HepG2 (cell line): Measurements from ENCODE around the gene C19orf85. TPM values are rescaled to one million over a fixed set of nuclear protein-coding genes. Genes with fewer than 3 reads are reported as not detected.

Experiments
- ATAC-seq: fragments of 200-7000 bp; cut with Tn5 transposase; 3 replicates; pipeline ENCODE4 v1.9.1; 2020; ENCODE audit warnings: mild to moderate bottlenecking, moderate library complexity
- BruUV-seq: library from RNA; stranded (reverse); fragments of 400-500 nt; replicated peaks from 2 replicates; lab custom pipeline; 2021; lab: Mats Ljungman, UMichigan
- CTCF ChIA-PET: fragments of 300-600 bp; formaldehyde crosslinking; extraction: SDS; loops from one replicate; lab custom pipeline; 2021; ENCODE audit warnings: low total read pairs, inconsistent platforms, low intra/inter-chr PET ratio; lab: Yijun Ruan, JAX
- POLR2A ChIA-PET: fragments of 350-600 bp; sonication (Branson Sonifier 250); formaldehyde crosslinking; loops from one replicate; lab custom pipeline; 2020; ENCODE audit warnings: antibody characterized with exemption, inconsistent platforms; lab: Yijun Ruan, JAX
- DNase-seq: peaks from one replicate; pipeline ENCODE4 v3.0.0-alpha.2; 2015; ENCODE audit warnings: low spot score
- FAIRE-seq: peaks from 3 replicates; lab custom pipeline; 2011; peaks lifted over from hg19 to GRCh38; lab: Jason Lieb, UNC
- H2AFZ ChIP-seq: one replicate; pipeline ENCODE4 v1.6.1; 2011; ENCODE audit warnings: low read length, inconsistent platforms
- H3K27ac ChIP-seq: fragments of 300-600 bp; 3 replicates; pipeline ENCODE4 v1.8.0; 2011; ENCODE audit warnings: mixed run types, mild to moderate bottlenecking, mixed read lengths, low read length, inconsistent platforms; ENCODE audit not compliant: insufficient read depth; ENCODE audit errors: extremely low read length
- H3K27me3 ChIP-seq, 2 experiments: fragments of 200-600 bp in 1 of 2; 2 replicates in 1 of 2; 3 replicates in 1 of 2; pipeline versions ENCODE4 v1.6.0 to v1.8.0; 2011; ENCODE audit warnings: low read length in 2 of 2, mild to moderate bottlenecking in 2 of 2, moderate library complexity in 2 of 2, inconsistent platforms in 1 of 2; ENCODE audit not compliant: insufficient read depth in 2 of 2, control insufficient read depth in 1 of 2
- H3K36me3 ChIP-seq, 2 experiments: fragments of 200-600 bp in 1 of 2; replicated peaks in 1 of 2; 2 replicates in 1 of 2; 3 replicates in 1 of 2; pipeline versions ENCODE4 v1.5.1 to v1.8.0; 2011; ENCODE audit warnings: low read length in 2 of 2, inconsistent platforms in 1 of 2; ENCODE audit not compliant: insufficient read depth in 2 of 2, control insufficient read depth in 1 of 2
- H3K4me1 ChIP-seq: 2 replicates; pipeline ENCODE4 v1.5.1; 2012; ENCODE audit warnings: low read length, inconsistent platforms; ENCODE audit not compliant: insufficient read depth
- H3K4me2 ChIP-seq: 2 replicates; pipeline ENCODE4 v1.6.0; 2011; ENCODE audit warnings: low read depth, low read length, inconsistent platforms
- H3K4me3 ChIP-seq, 3 experiments: fragments of 200-600 bp in 1 of 3; sonication (generic), shearing (Covaris generic) in 1 of 3; replicated peaks in 1 of 3; 2 replicates each; pipeline ENCODE4 v1.5.1; 2011 to 2016; ENCODE audit warnings: low read length in 3 of 3, inconsistent platforms in 2 of 3, low read depth in 2 of 3, mild to moderate bottlenecking in 2 of 3, control low read depth in 1 of 3, mixed read lengths in 1 of 3; ENCODE audit not compliant: insufficient read depth in 1 of 3
- H3K79me2 ChIP-seq: one replicate; pipeline ENCODE4 v1.6.1; 2011; ENCODE audit warnings: low read length, inconsistent platforms; ENCODE audit not compliant: insufficient read depth
- H3K9ac ChIP-seq: 2 replicates; pipeline ENCODE4 v1.6.0; 2011; ENCODE audit warnings: mild to moderate bottlenecking, low read depth, low read length, inconsistent platforms; ENCODE audit not compliant: insufficient read depth
- H3K9me3 ChIP-seq: 2 replicates; pipeline ENCODE4 v1.5.1; 2012; ENCODE audit warnings: mild to moderate bottlenecking, low read length
- H4K20me1 ChIP-seq: 2 replicates; pipeline ENCODE4 v1.6.0; 2011; ENCODE audit warnings: inconsistent platforms, mild to moderate bottlenecking, low read length, moderate library complexity; ENCODE audit not compliant: insufficient read depth
- CHD4 ChIP-seq: fragments of 200-600 bp; sonication (generic); IDR thresholded peaks from 2 replicates; pipeline ENCODE4 v1.7.0; 2017; ENCODE audit warnings: mild to moderate bottlenecking, low read length, borderline replicate concordance
- HNRNPK ChIP-seq: fragments of 200-400 bp; formaldehyde crosslinking; IDR thresholded peaks from 2 replicates; pipeline ENCODE4 v1.6.1; 2018; ENCODE audit warnings: low read length, low read depth, moderate library complexity, mild to moderate bottlenecking; ENCODE audit not compliant: poor library complexity, severe bottlenecking
- KDM5A ChIP-seq: fragments of 200-600 bp; sonication (generic); IDR thresholded peaks from 2 replicates; pipeline ENCODE4 v1.7.0; 2018; ENCODE audit warnings: antibody characterized with exemption, mild to moderate bottlenecking, low read length, borderline replicate concordance
- MAFK ChIP-seq, 2 experiments: IDR thresholded peaks in 1 of 2; conservative IDR thresholded peaks in 1 of 2; 2 replicates each; pipeline ENCODE4 v1.6.1; 2011; ENCODE audit warnings: improper control_type of control experiment in 2 of 2, low read length in 2 of 2
- NFYB ChIP-seq: sonication (generic); formaldehyde crosslinking; IDR thresholded peaks from 2 replicates; pipeline ENCODE4 v1.4.0; 2020; ENCODE audit warnings: missing genetic modification reagents
- SNAPC2 ChIP-seq: sonication (generic); formaldehyde crosslinking; IDR thresholded peaks from 2 replicates; pipeline ENCODE4 v1.8.1; 2022; ENCODE audit warnings: mild to moderate bottlenecking, missing genetic modification reagents
- ZBTB14 ChIP-seq: sonication (generic); formaldehyde crosslinking; IDR thresholded peaks from 2 replicates; pipeline ENCODE4 v1.4.0; 2020; ENCODE audit warnings: missing genetic modification reagents
- ZKSCAN1 ChIP-seq: fragments of 150-350 bp; IDR thresholded peaks from 2 replicates; pipeline ENCODE4 v1.6.1; 2014; ENCODE audit warnings: low read length
- ZKSCAN8 ChIP-seq: IDR thresholded peaks from 2 replicates; pipeline ENCODE4 v1.6.1; 2016; ENCODE audit warnings: borderline replicate concordance, missing genetic modification reagents, missing compliant biosample characterization
- WGBS: methylation state at CpG from one replicate; pipeline ENCODE4 v1.1.6; 2017; ENCODE audit warnings: low lambda C conversion rate; 5-methylcytosine and 5-hydroxymethylcytosine counted together
- in situ Hi-C: cut with HindIII; loops from 2 replicates; pipeline ENCODE4 v1.10.0; 2017; ENCODE audit warnings: low pct_unique_long_range_greater_than_20kb; ENCODE audit not compliant: extremely low pct_ligation_motif_present
- intact Hi-C: fragments of 100-400 bp; cut with micrococcal nuclease; formaldehyde crosslinking; loops from one replicate; pipeline ENCODE4 v1.10.0; 2022; ENCODE audit not compliant: unreplicated experiment
- polyA plus RNA-seq, 8 experiments: library from polyadenylated mRNA; depleted of rRNA in 3 of 8; stranded (reverse) in 7 of 8; unstranded in 1 of 8; fragments of >200 nt; fragmentation: Illumina TruSeq in 4 of 8; extraction: Trizol in 4 of 8; gene quantifications; 2 replicates each; pipeline versions ENCODE4 v1.2.1 to v1.2.3, GENCODE V29; 2011 to 2016; ENCODE audit warnings: low read depth in 4 of 8, missing spikeins in 1 of 8, mixed read lengths in 1 of 8; ENCODE audit not compliant: insufficient read depth in 1 of 8
- total RNA-seq, 5 experiments: library from RNA; depleted of rRNA; stranded (reverse); fragments of >200 nt; fragmentation: Illumina TruSeq; extraction: Trizol; gene quantifications; 2 replicates each; pipeline ENCODE4 v1.2.3, GENCODE V29; 2016; ENCODE audit warnings: low read depth in 1 of 5

The C19orf85 gene
- total and polyA plus RNA-seq, 2 of the 13 experiments (the other 11 are each of a cell fraction or from before 2014, with no cell fraction given) = not detected

DNA sequence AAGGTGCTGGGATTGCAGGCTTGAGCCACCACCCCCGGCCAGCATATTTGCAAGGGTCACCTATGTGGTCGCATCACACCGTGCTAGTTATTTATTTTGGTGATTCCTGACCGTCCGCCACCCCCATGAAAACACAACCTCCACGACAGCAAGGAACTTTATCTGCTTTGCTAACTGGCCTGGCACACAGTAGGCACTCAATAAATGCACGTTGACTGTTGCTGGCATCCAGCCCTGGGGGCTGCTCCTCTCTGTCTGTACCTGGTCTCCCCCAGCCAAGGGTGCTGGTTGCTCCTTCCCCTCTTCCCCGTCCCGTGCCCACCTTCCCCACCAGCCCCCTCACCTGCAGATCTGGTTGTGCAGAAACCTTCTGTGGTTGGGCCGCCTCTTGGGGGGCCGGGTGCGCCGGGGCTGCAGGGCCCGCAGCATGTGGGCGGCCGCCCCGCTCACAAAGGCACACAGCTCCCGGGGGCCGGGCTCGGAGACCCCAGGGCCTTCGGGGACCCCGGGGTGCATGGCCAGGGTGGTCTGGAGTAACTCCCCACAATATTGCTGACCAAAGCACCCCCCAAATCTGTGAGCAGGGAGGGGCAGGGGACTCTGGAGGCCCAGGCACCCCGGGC is 401 bp downstream of the C19orf85 start:
- H3K36me3 ChIP-seq = no peaks in the 10 kb centered on the region
- peaks cover 69% of the 10 kb centered on the region for H3K4me1 ChIP-seq
- POLR2A ChIA-PET = no interaction called here
- in situ Hi-C loops (no loop called here), intact Hi-C loops (no loop called here)
- H3K4me2 ChIP-seq = 0 out of 2 replicates have a peak overlapping the region, but pooled peaks have one; percentile 39
- H3K9ac ChIP-seq = no peak overlapping the region
- H3K9me3 ChIP-seq = no peaks in the 10 kb centered on the region
- CTCF ChIA-PET = no interaction called here
- FAIRE-seq (no peak), DNase-seq (no peak), ATAC-seq (no peak)
- BruUV-seq = no TSS peak
- peaks cover 11% of the 10 kb centered on the region for H3K79me2 ChIP-seq
- no peak overlapping the region for H3K4me3 ChIP-seq
- no peaks in the 10 kb centered on the region; a peak in 1 of 5 replicates for H3K27me3 ChIP-seq
- no peak overlapping the region for H2AFZ ChIP-seq
- H4K20me1 ChIP-seq = no peaks in the 10 kb centered on the region
- TF ChIP-seq NFYB (no peak), ZKSCAN1 (peak; percentile 52; the same call in 1 of the 2 replicates), SNAPC2 (CRISPR knock-in tag) (no peak), ZBTB14 (CRISPR knock-in tag) (no peak), KDM5A (no peak), HNRNPK (peak; percentile 24), MAFK (conservative IDR thresholded peaks at IDR 0.05 in 1 of 2, IDR thresholded peaks at IDR 0.05 in 1 of 2; ENCODE audit: low read length in 2 of 2) (0 out of 4 replicates have a peak, but pooled peaks of 1 of the 2 experiments have one; percentile 5), CHD4 (no peak), ZKSCAN8 (CRISPR knock-in tag) (peak; percentile 87; the same call in 1 of the 2 replicates)
- 50% methylated on average over 2 of the region's 23 CpGs for WGBS
- H3K27ac ChIP-seq = no peak overlapping the region
